GM23338 (cell line): Measurements from ENCODE around the gene CLDN22. TPM values are rescaled to one million over a fixed set of nuclear protein-coding genes. Genes with fewer than 3 reads are reported as not detected.

ENCODE experiments used
- ATAC-seq: fragments of 200-7000 bp; cut with Tn5 transposase; 3 replicates; pipeline ENCODE4 v1.9.1; 2020
- DNase-seq: peaks from one replicate; pipeline ENCODE4 v3.0.0-alpha.2; 2015; ENCODE audit warnings: low spot score
- H2AFZ ChIP-seq: fragments of 200-600 bp; sonication (generic); 2 replicates; pipeline ENCODE4 v1.8.0; 2016; ENCODE audit warnings: antibody characterized with exemption, mild to moderate bottlenecking, moderate library complexity
- H3F3A ChIP-seq: fragments of 200-600 bp; sonication (generic); replicated peaks from 2 replicates; pipeline ENCODE4 v1.8.0; 2017; ENCODE audit warnings: antibody characterized with exemption, mixed run types, low read depth
- H3K27ac ChIP-seq: fragments of 200-600 bp; sonication (generic); 2 replicates; pipeline ENCODE4 v1.6.1; 2016; ENCODE audit warnings: low read depth
- H3K27me3 ChIP-seq: fragments of 200-600 bp; sonication (generic); 2 replicates; pipeline ENCODE4 v1.8.0; 2016; ENCODE audit warnings: mild to moderate bottlenecking, mixed run types, moderate library complexity; ENCODE audit not compliant: insufficient read depth
- H3K36me3 ChIP-seq: fragments of 200-600 bp; sonication (generic); 2 replicates; pipeline ENCODE4 v1.8.0; 2016; ENCODE audit warnings: mild to moderate bottlenecking; ENCODE audit not compliant: insufficient read depth
- H3K4me1 ChIP-seq: fragments of 200-600 bp; sonication (generic); 2 replicates; pipeline ENCODE4 v1.8.0; 2016; ENCODE audit warnings: mild to moderate bottlenecking, moderate library complexity; ENCODE audit not compliant: insufficient read depth
- H3K4me2 ChIP-seq: fragments of 200-600 bp; sonication (generic); 2 replicates; pipeline ENCODE4 v1.7.1; 2017; ENCODE audit warnings: mixed run types
- H3K4me3 ChIP-seq: fragments of 200-600 bp; sonication (generic); 2 replicates; pipeline ENCODE4 v1.6.1; 2016; ENCODE audit warnings: mixed run types
- H3K79me2 ChIP-seq: fragments of 200-600 bp; sonication (generic); replicated peaks from 2 replicates; pipeline ENCODE4 v1.8.0; 2017; ENCODE audit warnings: mild to moderate bottlenecking; ENCODE audit not compliant: insufficient read depth
- H3K9me2 ChIP-seq: fragments of 200-600 bp; sonication (generic); 2 replicates; pipeline ENCODE4 v1.8.0; 2017; ENCODE audit not compliant: insufficient read depth
- H4K20me1 ChIP-seq: fragments of 200-600 bp; sonication (generic); replicated peaks from 2 replicates; pipeline ENCODE4 v1.8.0; 2017; ENCODE audit warnings: mild to moderate bottlenecking; ENCODE audit not compliant: insufficient read depth
- H3K27ac Mint-ChIP-seq: 2 replicates; pipeline ENCODE4 v1.8.0; 2020; ENCODE audit warnings: inconsistent platforms, mild to moderate bottlenecking, moderate library complexity, mixed read lengths
- H3K27me3 Mint-ChIP-seq: 3 replicates; pipeline ENCODE4 v1.8.0; 2022; ENCODE audit warnings: low read depth, mild to moderate bottlenecking, moderate library complexity, mixed read lengths, inconsistent platforms; ENCODE audit not compliant: insufficient read depth, poor library complexity
- H3K36me3 Mint-ChIP-seq: 3 replicates; pipeline ENCODE4 v1.8.0; 2021; ENCODE audit warnings: low read depth, mild to moderate bottlenecking, inconsistent platforms, moderate library complexity, mixed read lengths
- H3K4me1 Mint-ChIP-seq: 3 replicates; pipeline ENCODE4 v1.8.0; 2020; ENCODE audit warnings: mild to moderate bottlenecking, inconsistent platforms, mixed read lengths
- H3K4me3 Mint-ChIP-seq: 3 replicates; pipeline ENCODE4 v1.8.0; 2021; ENCODE audit warnings: moderate library complexity, mild to moderate bottlenecking, inconsistent platforms, mixed read lengths
- H3K9me3 Mint-ChIP-seq: 3 replicates; pipeline ENCODE4 v1.8.0; 2020; ENCODE audit warnings: moderate library complexity, mild to moderate bottlenecking, inconsistent platforms, mixed read lengths
- CREB1 ChIP-seq: fragments of 250-450 bp; sonication (Bioruptor Pico); IDR thresholded peaks from 2 replicates; pipeline ENCODE4 v1.5.0; 2020; ENCODE audit warnings: low read depth, mild to moderate bottlenecking, moderate library complexity
- EZH2 ChIP-seq: fragments of 200-600 bp; sonication (generic); IDR thresholded peaks from one replicate; pipeline ENCODE4 v1.8.0; 2017; ENCODE audit warnings: antibody characterized with exemption, mild to moderate bottlenecking, low read depth; ENCODE audit not compliant: unreplicated experiment
- EZH2phosphoT487 ChIP-seq: fragments of 200-600 bp; sonication (generic); IDR thresholded peaks from one replicate; pipeline ENCODE4 v1.8.1; 2018; ENCODE audit warnings: antibody characterized with exemption; ENCODE audit not compliant: unreplicated experiment
- NANOG ChIP-seq: IDR thresholded peaks from 2 replicates; pipeline ENCODE4 v1.6.1; 2016; ENCODE audit warnings: antibody characterized with exemption, borderline replicate concordance
- POLR2AphosphoS5 ChIP-seq: IDR thresholded peaks from 2 replicates; pipeline ENCODE4 v1.6.1; 2016; ENCODE audit warnings: antibody characterized with exemption, low read depth
- STAT1 ChIP-seq: IDR thresholded peaks from one replicate; pipeline ENCODE4 v1.6.1; 2016; ENCODE audit warnings: antibody characterized with exemption; ENCODE audit not compliant: unreplicated experiment
- ZNF114 ChIP-seq: fragments of 250-450 bp; sonication (Bioruptor Pico); IDR thresholded peaks from 2 replicates; pipeline ENCODE4 v1.5.0; 2020; ENCODE audit warnings: mild to moderate bottlenecking, moderate library complexity
- ZNF462 ChIP-seq: fragments of 250-450 bp; sonication (Bioruptor Pico); IDR thresholded peaks from 2 replicates; pipeline ENCODE4 v1.5.0; 2020; ENCODE audit warnings: mild to moderate bottlenecking, moderate library complexity
- polyA plus RNA-seq: library from polyadenylated mRNA; unstranded; fragments of >200 nt; fragmentation: Nextera tagmentation; extraction: Ambion mirVana; gene quantifications from 2 replicates; pipeline ENCODE4 v1.2.1, GENCODE V29; 2016
- total RNA-seq: library from RNA; depleted of rRNA; stranded (reverse); fragments of >200 nt; shearing (Covaris generic); gene quantifications from 2 replicates; pipeline ENCODE4 v1.2.3, GENCODE V29; 2014
- TF ChIP-seq, protein P1 (sequence below): IDR thresholded peaks from 2 replicates; pipeline ENCODE4 v1.6.1; 2016; ENCODE audit warnings: antibody characterized with exemption
- TF ChIP-seq, protein P2 (sequence below): IDR thresholded peaks from one replicate; pipeline ENCODE4 v1.6.1; 2018; ENCODE audit warnings: antibody characterized with exemption; ENCODE audit not compliant: unreplicated experiment

Gene CLDN22
- total and polyA plus RNA-seq, 2 experiments from 2014 or later: not detected

GRCh38 chr4:183362036-183362435, 42.0 kb upstream of the CLDN22 start:
- Histone ChIP-seq H3K27ac (no peak overlapping the region), H3K4me2 (no peak overlapping the region), H3K9me2 (0 out of 2 replicates have a peak, but pooled peaks cover 4% of the 10 kb centered on the region), H2AFZ (no peak overlapping the region), H3K4me1 (no peaks in the 10 kb centered on the region), H3K4me3 (no peak overlapping the region), H3F3A (no peaks in the 10 kb centered on the region), H3K79me2 (no peaks in the 10 kb centered on the region), H3K36me3 (no peaks in the 10 kb centered on the region), H4K20me1 (no peaks in the 10 kb centered on the region), H3K27me3 (no peaks in the 10 kb centered on the region)
- Mint-ChIP-seq H3K4me3 (no peak overlapping the region), H3K27ac (no peak overlapping the region), H3K9me3 (no peaks in the 10 kb centered on the region; the same call in 1 of the 3 replicates), H3K27me3 (peaks cover 2% of the 10 kb centered on the region), H3K36me3 (no peaks in the 10 kb centered on the region), H3K4me1 (peaks cover 14% of the 10 kb centered on the region)
- DNase-seq (no peak), ATAC-seq (no peak)
- TF ChIP-seq, protein P1, sequence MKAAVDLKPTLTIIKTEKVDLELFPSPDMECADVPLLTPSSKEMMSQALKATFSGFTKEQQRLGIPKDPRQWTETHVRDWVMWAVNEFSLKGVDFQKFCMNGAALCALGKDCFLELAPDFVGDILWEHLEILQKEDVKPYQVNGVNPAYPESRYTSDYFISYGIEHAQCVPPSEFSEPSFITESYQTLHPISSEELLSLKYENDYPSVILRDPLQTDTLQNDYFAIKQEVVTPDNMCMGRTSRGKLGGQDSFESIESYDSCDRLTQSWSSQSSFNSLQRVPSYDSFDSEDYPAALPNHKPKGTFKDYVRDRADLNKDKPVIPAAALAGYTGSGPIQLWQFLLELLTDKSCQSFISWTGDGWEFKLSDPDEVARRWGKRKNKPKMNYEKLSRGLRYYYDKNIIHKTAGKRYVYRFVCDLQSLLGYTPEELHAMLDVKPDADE: no peak
- TF ChIP-seq EZH2phosphoT487: no peak
- no peak for TF ChIP-seq CREB1 (CRISPR knock-in tag)
- TF ChIP-seq POLR2AphosphoS5: no peak
- no peak for TF ChIP-seq NANOG

- Mint-ChIP-seq H3K4me3 (no peak overlapping the region), H3K27me3 (peaks cover 2% of the 10 kb centered on the region), H3K4me1 (peaks cover 14% of the 10 kb centered on the region), H3K36me3 (no peaks in the 10 kb centered on the region), H3K9me3 (no peaks in the 10 kb centered on the region; the same call in none of the 3 replicates), H3K27ac (no peak overlapping the region; the same call in 1 of the 2 replicates)
- no peaks in the 10 kb centered on the region for H3K36me3 ChIP-seq
- H2AFZ ChIP-seq: no peak overlapping the region
- 0 out of 2 replicates have a peak, but pooled peaks cover 4% of the 10 kb centered on the region for H3K9me2 ChIP-seq
- no peaks in the 10 kb centered on the region for H3F3A ChIP-seq
- ATAC-seq (no peak), DNase-seq (no peak)
- no peak overlapping the region for H3K4me2 ChIP-seq
- H3K4me3 ChIP-seq: no peak overlapping the region
- no peak overlapping the region for H3K27ac ChIP-seq
- H4K20me1 ChIP-seq: no peaks in the 10 kb centered on the region
- H3K79me2 ChIP-seq: no peaks in the 10 kb centered on the region
- H3K27me3 ChIP-seq: no peaks in the 10 kb centered on the region
- no peaks in the 10 kb centered on the region for H3K4me1 ChIP-seq
- TF ChIP-seq STAT1 (no peak), EZH2 (no peak), ZNF462 (CRISPR knock-in tag) (no peak), ZNF114 (no peak), EZH2phosphoT487 (no peak), CREB1 (CRISPR knock-in tag) (no peak)
- TF ChIP-seq, protein P2, sequence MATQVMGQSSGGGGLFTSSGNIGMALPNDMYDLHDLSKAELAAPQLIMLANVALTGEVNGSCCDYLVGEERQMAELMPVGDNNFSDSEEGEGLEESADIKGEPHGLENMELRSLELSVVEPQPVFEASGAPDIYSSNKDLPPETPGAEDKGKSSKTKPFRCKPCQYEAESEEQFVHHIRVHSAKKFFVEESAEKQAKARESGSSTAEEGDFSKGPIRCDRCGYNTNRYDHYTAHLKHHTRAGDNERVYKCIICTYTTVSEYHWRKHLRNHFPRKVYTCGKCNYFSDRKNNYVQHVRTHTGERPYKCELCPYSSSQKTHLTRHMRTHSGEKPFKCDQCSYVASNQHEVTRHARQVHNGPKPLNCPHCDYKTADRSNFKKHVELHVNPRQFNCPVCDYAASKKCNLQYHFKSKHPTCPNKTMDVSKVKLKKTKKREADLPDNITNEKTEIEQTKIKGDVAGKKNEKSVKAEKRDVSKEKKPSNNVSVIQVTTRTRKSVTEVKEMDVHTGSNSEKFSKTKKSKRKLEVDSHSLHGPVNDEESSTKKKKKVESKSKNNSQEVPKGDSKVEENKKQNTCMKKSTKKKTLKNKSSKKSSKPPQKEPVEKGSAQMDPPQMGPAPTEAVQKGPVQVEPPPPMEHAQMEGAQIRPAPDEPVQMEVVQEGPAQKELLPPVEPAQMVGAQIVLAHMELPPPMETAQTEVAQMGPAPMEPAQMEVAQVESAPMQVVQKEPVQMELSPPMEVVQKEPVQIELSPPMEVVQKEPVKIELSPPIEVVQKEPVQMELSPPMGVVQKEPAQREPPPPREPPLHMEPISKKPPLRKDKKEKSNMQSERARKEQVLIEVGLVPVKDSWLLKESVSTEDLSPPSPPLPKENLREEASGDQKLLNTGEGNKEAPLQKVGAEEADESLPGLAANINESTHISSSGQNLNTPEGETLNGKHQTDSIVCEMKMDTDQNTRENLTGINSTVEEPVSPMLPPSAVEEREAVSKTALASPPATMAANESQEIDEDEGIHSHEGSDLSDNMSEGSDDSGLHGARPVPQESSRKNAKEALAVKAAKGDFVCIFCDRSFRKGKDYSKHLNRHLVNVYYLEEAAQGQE: no peak
Measured at GRCh38 chr4:183360161-183360919, 40.3 kb upstream of the CLDN22 start.
